Hepatocyte (in vitro differentiated cells): ENCODE results near the gene PISD. TPM values are rescaled to one million over a fixed set of nuclear protein-coding genes. Genes with fewer than 3 reads are reported as not detected.

ENCODE experiments used
- DNase-seq: peaks from one replicate; pipeline ENCODE4 v3.0.0-alpha.2; 2016; ENCODE audit warnings: low spot score
- H2AFZ ChIP-seq: fragments of 200-600 bp; sonication (generic); 2 replicates; pipeline ENCODE4 v1.6.0; 2016; ENCODE audit warnings: antibody characterized with exemption, mild to moderate bottlenecking
- H3K27ac ChIP-seq: fragments of 200-600 bp; sonication (generic); 2 replicates; pipeline ENCODE4 v1.5.1; 2016; ENCODE audit warnings: mild to moderate bottlenecking
- H3K27me3 ChIP-seq: fragments of 200-600 bp; sonication (generic); 2 replicates; pipeline ENCODE4 v1.6.1; 2016
- H3K36me3 ChIP-seq: fragments of 200-600 bp; sonication (generic); replicated peaks from 2 replicates; pipeline ENCODE4 v1.5.1; 2016; ENCODE audit warnings: low read depth; ENCODE audit not compliant: insufficient read depth
- H3K4me1 ChIP-seq: fragments of 200-600 bp; sonication (generic); 2 replicates; pipeline ENCODE4 v1.5.1; 2016; ENCODE audit warnings: mild to moderate bottlenecking, moderate library complexity; ENCODE audit not compliant: insufficient read depth
- H3K4me2 ChIP-seq: fragments of 200-600 bp; sonication (generic); 2 replicates; pipeline ENCODE4 v1.6.0; 2016
- H3K4me3 ChIP-seq: fragments of 200-600 bp; sonication (generic); 2 replicates; pipeline ENCODE4 v1.5.1; 2016; ENCODE audit warnings: mild to moderate bottlenecking
- H3K79me2 ChIP-seq: fragments of 200-600 bp; sonication (generic); 2 replicates; pipeline ENCODE4 v1.6.0; 2017; ENCODE audit warnings: mild to moderate bottlenecking
- H3K9me2 ChIP-seq: fragments of 200-600 bp; sonication (generic); replicated peaks from 2 replicates; pipeline ENCODE4 v1.6.0; 2017; ENCODE audit warnings: mild to moderate bottlenecking; ENCODE audit not compliant: insufficient read depth
- H3K9me3 ChIP-seq: fragments of 200-600 bp; sonication (generic); 2 replicates; pipeline ENCODE4 v1.5.1; 2016; ENCODE audit warnings: low read depth, mild to moderate bottlenecking
- H4K20me1 ChIP-seq: fragments of 200-600 bp; sonication (generic); 2 replicates; pipeline ENCODE4 v1.6.0; 2016; ENCODE audit warnings: mild to moderate bottlenecking; ENCODE audit not compliant: insufficient read depth, poor library complexity, severe bottlenecking
- CTCF ChIP-seq: fragments of 200-600 bp; sonication (generic); IDR thresholded peaks from 2 replicates; pipeline ENCODE4 v1.5.1; 2016; ENCODE audit warnings: antibody characterized with exemption, mild to moderate bottlenecking; ENCODE audit not compliant: poor library complexity
- EZH2 ChIP-seq: fragments of 200-600 bp; sonication (generic); IDR thresholded peaks from 2 replicates; pipeline ENCODE4 v1.6.1; 2016; ENCODE audit warnings: antibody characterized with exemption, mild to moderate bottlenecking, borderline replicate concordance
- EZH2phosphoT487 ChIP-seq: fragments of 200-600 bp; sonication (generic); IDR thresholded peaks from one replicate; pipeline ENCODE4 v1.6.1; 2018; ENCODE audit warnings: antibody characterized with exemption, mild to moderate bottlenecking, low read depth, moderate library complexity; ENCODE audit not compliant: unreplicated experiment, severe bottlenecking
- WGBS: methylation state at CpG from one replicate; pipeline ENCODE4 v1.1.6; 2016; ENCODE audit warnings: low lambda C conversion rate; ENCODE audit errors: missing lambda C conversion rate; 5-methylcytosine and 5-hydroxymethylcytosine counted together
- polyA plus RNA-seq: library from polyadenylated mRNA; unstranded; fragments of >200 nt; fragmentation: Nextera tagmentation; extraction: Ambion mirVana; gene quantifications from 2 replicates; pipeline ENCODE4 v1.2.1, GENCODE V29; 2016
- total RNA-seq: library from RNA; depleted of rRNA; stranded (reverse); fragments of >200 nt; gene quantifications from 2 replicates; pipeline ENCODE4 v1.2.3, GENCODE V29; 2014

PISD gene
- total and polyA plus RNA-seq, 2 experiments from 2014 or later = 46.2 to 62.9 TPM

- H3K27ac ChIP-seq = peak overlapping the region; percentile 84
- no peak overlapping the region for H3K4me3 ChIP-seq
- H3K4me1 ChIP-seq = peaks cover 24% of the 10 kb centered on the region
- DNase-seq = no peak
- no peak overlapping the region for H2AFZ ChIP-seq
- H4K20me1 ChIP-seq = no peaks in the 10 kb centered on the region
- TF ChIP-seq EZH2phosphoT487 = no peak
- no peak for TF ChIP-seq CTCF
- no peak for TF ChIP-seq EZH2
- H3K36me3 ChIP-seq = no peaks in the 10 kb centered on the region
- no peaks in the 10 kb centered on the region for H3K79me2 ChIP-seq
- H3K4me2 ChIP-seq = no peak overlapping the region
- H3K9me3 ChIP-seq = no peaks in the 10 kb centered on the region
- WGBS = 69% methylated on average over 3 of the region's 3 CpGs
- H3K27me3 ChIP-seq = no peaks in the 10 kb centered on the region
- no peaks in the 10 kb centered on the region for H3K9me2 ChIP-seq
Observed at GRCh38 chr22:31585161-31585859, 76.7 kb downstream of the PISD start.

- peak overlapping the region; percentile 84 for H3K27ac ChIP-seq
- WGBS = 90% methylated on average over 5 of the region's 5 CpGs
- DNase-seq = no peak
- no peak overlapping the region for H2AFZ ChIP-seq
- no peaks in the 10 kb centered on the region for H3K27me3 ChIP-seq
- no peaks in the 10 kb centered on the region for H3K79me2 ChIP-seq
- H3K4me2 ChIP-seq = no peak overlapping the region
- H3K9me2 ChIP-seq = no peaks in the 10 kb centered on the region
- no peak overlapping the region for H3K4me3 ChIP-seq
- H3K9me3 ChIP-seq = no peaks in the 10 kb centered on the region
- TF ChIP-seq EZH2phosphoT487 (no peak), CTCF (no peak), EZH2 (no peak)
- no peaks in the 10 kb centered on the region for H4K20me1 ChIP-seq
- peaks cover 24% of the 10 kb centered on the region for H3K4me1 ChIP-seq
- H3K36me3 ChIP-seq = no peaks in the 10 kb centered on the region
Observed at GRCh38 chr22:31584804-31585160, 77.2 kb downstream of the PISD start.

- WGBS = 87% methylated on average over 3 of the region's 3 CpGs
- H3K27ac ChIP-seq = peak overlapping the region; percentile 84
- peaks cover 24% of the 10 kb centered on the region for H3K4me1 ChIP-seq
- no peaks in the 10 kb centered on the region for H3K9me2 ChIP-seq
- no peaks in the 10 kb centered on the region for H3K36me3 ChIP-seq
- no peaks in the 10 kb centered on the region for H3K79me2 ChIP-seq
- TF ChIP-seq CTCF = no peak
- no peak for TF ChIP-seq EZH2
- no peak for TF ChIP-seq EZH2phosphoT487
- H3K9me3 ChIP-seq = no peaks in the 10 kb centered on the region
- H3K4me3 ChIP-seq = no peak overlapping the region
- H3K27me3 ChIP-seq = no peaks in the 10 kb centered on the region
- no peak overlapping the region for H2AFZ ChIP-seq
- H4K20me1 ChIP-seq = no peaks in the 10 kb centered on the region
- no peak overlapping the region for H3K4me2 ChIP-seq
- no peak for DNase-seq
Observed at GRCh38 chr22:31583861-31584485, 78.0 kb downstream of the PISD start.
